Tibial artery (tissue), 4 donors: Measurements from ENCODE around the gene DPF3.

ENCODE experiments used
- DNase-seq, 2 donors: peaks; one replicate each; pipeline ENCODE4 v3.0.0-alpha.2; 2019
- H3K27ac ChIP-seq, 2 donors: fragments of 200-600 bp; sonication (generic) in 1 of 2; 1 replicate in 1 of 2; 2 replicates in 1 of 2; pipeline ENCODE4 v1.5.1; 2018 to 2019; ENCODE audit warnings: mild to moderate bottlenecking in 1 of 2
- H3K27me3 ChIP-seq, 2 donors: fragments of 200-600 bp; sonication (generic) in 1 of 2; one replicate each; pipeline versions ENCODE4 v1.5.1 to v1.6.0; 2016 to 2019
- H3K36me3 ChIP-seq, 3 donors: fragments of 200-600 bp; sonication (generic) in 2 of 3; one replicate each; pipeline ENCODE4 v1.5.1; 2016 to 2019; ENCODE audit warnings: mild to moderate bottlenecking in 2 of 3
- H3K4me1 ChIP-seq, 4 donors: fragments of 200-600 bp; sonication (generic) in 2 of 4; 1 replicate in 3 of 4; 2 replicates in 1 of 4; pipeline ENCODE4 v1.5.1; 2016 to 2019
- H3K4me3 ChIP-seq, 2 donors: fragments of 200-600 bp; sonication (generic) in 1 of 2; 1 replicate in 1 of 2; 2 replicates in 1 of 2; pipeline ENCODE4 v1.5.1; 2018 to 2019; ENCODE audit warnings: mild to moderate bottlenecking in 2 of 2
- H3K9me3 ChIP-seq, 3 donors: fragments of 200-600 bp; sonication (generic) in 1 of 3; one replicate each; pipeline ENCODE4 v1.5.1; 2016 to 2019
- intact Hi-C: fragments of 100-400 bp; cut with DNase I; formaldehyde crosslinking; loops from one replicate; pipeline ENCODE4 v1.15.0; 2023; ENCODE audit warnings: low total_unique reads
- TF ChIP-seq, protein P1 (sequence below), 2 experiments: fragments of 200-600 bp in 1 of 2; fragments of 450-650 bp in 1 of 2; IDR thresholded peaks; one replicate each; pipeline ENCODE4 v1.5.1; 2017 to 2019; ENCODE audit warnings: antibody characterized with exemption in 2 of 2, mild to moderate bottlenecking in 1 of 2, moderate library complexity in 1 of 2

The DPF3 gene

DNA sequence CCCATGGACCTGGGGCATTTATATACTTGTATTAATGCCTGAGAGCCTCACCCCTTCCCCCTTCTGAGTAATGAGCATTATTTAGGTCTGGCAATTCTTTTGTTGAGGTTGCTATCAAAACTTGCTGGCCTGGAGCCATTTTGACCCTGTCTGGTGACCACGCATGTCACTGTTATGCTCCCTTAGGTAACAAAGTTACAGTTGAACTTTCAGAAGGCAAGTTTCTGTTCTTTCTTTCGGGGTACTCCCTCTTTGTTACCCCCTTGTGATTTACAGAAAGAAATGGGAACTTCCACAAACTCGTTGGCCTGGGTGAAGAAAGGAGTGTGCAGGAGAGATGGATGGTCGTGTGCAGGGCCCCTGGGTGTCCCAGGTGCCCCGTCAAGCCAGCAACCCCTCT lies 305.4 kb downstream of the DPF3 start:
- Histone ChIP-seq H3K4me1 (no peaks in the 10 kb centered on the region), H3K9me3 (no peaks in the 10 kb centered on the region), H3K4me3 (no peak overlapping the region), H3K27ac (no peak overlapping the region), H3K27me3 (no peaks in the 10 kb centered on the region), H3K36me3 (no peaks in the 10 kb centered on the region)
- DNase-seq: no peak
- TF ChIP-seq, protein P1, sequence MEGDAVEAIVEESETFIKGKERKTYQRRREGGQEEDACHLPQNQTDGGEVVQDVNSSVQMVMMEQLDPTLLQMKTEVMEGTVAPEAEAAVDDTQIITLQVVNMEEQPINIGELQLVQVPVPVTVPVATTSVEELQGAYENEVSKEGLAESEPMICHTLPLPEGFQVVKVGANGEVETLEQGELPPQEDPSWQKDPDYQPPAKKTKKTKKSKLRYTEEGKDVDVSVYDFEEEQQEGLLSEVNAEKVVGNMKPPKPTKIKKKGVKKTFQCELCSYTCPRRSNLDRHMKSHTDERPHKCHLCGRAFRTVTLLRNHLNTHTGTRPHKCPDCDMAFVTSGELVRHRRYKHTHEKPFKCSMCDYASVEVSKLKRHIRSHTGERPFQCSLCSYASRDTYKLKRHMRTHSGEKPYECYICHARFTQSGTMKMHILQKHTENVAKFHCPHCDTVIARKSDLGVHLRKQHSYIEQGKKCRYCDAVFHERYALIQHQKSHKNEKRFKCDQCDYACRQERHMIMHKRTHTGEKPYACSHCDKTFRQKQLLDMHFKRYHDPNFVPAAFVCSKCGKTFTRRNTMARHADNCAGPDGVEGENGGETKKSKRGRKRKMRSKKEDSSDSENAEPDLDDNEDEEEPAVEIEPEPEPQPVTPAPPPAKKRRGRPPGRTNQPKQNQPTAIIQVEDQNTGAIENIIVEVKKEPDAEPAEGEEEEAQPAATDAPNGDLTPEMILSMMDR (IDR thresholded peaks at IDR 0.05): no peak
- intact Hi-C loops: no loop called here

DNA sequence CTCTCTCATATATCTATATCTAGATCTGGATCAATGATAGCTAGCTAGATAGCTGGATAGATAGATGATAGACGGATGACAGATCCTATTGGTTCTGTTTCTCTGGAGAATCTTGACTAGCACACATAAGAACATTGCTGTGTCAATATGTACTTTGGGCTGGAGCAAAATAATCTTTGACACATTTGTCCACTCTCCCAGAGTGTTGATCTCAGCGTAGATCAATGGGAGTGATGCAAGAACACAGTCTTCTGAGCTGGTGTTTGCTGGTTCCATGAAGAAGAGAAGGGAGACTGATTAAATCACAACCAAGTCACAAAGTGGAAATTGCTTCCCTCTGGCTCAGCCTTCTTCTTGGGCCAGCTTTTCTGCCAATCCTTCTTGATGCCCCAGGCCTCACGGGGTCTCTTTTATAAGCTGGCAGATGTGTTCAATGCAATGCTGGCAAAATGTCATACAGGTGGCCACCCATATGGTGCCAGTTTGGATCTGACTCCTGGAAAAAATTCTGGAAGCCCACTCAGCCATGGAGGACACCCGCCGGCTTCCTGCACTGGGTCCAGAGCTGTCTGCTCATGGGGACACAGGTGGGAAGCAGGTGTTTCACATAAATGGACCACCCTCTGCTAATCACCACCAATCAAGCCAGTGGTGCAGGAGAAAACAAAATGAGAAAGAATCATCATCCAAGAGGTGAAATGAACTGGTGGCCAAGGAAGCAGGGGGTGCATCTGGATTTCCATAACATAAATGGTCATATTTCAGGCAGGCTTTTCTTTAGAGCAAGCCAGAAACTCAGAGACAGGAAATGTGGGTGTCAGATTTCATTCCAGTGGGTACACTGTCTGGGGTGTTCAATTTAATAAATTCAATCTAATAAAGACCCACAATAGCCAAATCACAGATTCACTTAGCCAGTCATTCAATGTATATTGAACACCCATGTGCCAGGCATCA lies 310.3 kb downstream of the DPF3 start:
- Histone ChIP-seq H3K27me3 (no peaks in the 10 kb centered on the region), H3K4me1 (no peaks in the 10 kb centered on the region), H3K36me3 (peaks cover 0 to 4% (median 0%) of the 10 kb centered on the region in 3 donors), H3K9me3 (no peaks in the 10 kb centered on the region), H3K4me3 (no peak overlapping the region), H3K27ac (no peak overlapping the region)
- intact Hi-C loops: no loop called here
- DNase-seq: no peak
- TF ChIP-seq, protein P1 (IDR thresholded peaks at IDR 0.05): no peak

DNA sequence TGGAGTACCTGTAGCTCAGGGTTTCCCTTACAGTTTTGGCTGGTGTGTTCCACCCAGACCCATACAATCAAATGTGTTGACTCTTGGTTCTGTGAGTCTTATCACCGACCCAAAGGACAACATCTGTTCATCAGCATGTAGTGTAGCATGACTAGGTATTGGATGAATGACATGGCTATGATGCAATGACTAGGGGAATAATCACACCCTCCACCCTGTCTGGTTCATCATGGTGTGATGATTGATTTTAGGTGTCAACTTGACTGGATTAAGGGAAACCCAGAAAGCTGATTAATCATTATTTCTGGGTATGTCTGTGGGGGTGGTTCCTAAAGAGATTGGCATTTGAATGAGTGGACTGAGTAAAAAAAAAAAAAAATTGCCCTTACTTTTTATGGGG lies 311.3 kb downstream of the DPF3 start:
- TF ChIP-seq, protein P1 (IDR thresholded peaks at IDR 0.05): no peak
- H3K27me3 ChIP-seq: no peaks in the 10 kb centered on the region
- no peaks in the 10 kb centered on the region for H3K9me3 ChIP-seq
- intact Hi-C loops: no loop called here
- H3K36me3 ChIP-seq: peaks cover 0 to 4% (median 0%) of the 10 kb centered on the region in 3 donors
- no peaks in the 10 kb centered on the region for H3K4me1 ChIP-seq
- H3K27ac ChIP-seq: no peak overlapping the region
- no peak for DNase-seq
- H3K4me3 ChIP-seq: no peak overlapping the region

DNA sequence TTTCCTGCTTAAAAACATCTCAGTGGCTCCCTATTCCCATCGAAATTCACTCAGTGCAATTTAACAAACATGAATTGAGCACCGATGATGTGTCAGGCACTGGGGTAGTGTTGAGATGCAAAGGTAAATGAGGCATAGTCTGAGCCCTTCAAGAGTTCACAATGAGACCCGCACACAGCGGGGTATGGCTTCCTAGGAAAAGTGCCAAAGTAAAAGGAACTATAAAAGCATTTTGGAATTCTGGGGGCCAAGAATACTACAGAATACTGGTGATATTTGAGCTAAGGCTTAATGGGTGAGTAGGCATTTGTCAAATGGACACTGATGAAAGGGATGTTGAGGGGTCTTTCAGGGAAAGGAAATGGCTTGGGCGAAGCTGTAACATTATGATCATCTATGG lies 315.4 kb downstream of the DPF3 start:
- intact Hi-C loops: no loop called here
- H3K4me3 ChIP-seq: no peak overlapping the region
- no peaks in the 10 kb centered on the region for H3K27me3 ChIP-seq

DNA sequence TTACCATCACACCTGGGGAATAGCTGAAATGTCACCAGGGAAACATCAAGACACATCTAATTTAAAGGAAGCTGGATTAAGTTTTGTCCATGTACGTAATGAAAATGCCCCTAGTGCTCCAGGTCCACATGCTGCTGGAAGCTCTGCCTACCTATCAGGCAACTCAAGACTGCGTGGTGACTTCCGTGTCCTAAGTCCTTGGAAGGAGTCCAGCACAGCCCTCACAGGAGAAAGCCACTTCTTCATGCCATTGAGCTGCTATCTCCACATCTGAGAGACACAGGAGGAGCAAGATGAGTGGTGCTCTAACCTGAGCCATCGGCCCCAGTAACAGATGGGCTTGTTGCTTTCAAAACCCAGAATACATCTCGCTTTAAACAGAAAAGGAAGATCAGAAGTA lies 316.4 kb downstream of the DPF3 start:
- Histone ChIP-seq H3K9me3 (no peaks in the 10 kb centered on the region), H3K4me1 (peaks cover 0 to 9% (median 3%) of the 10 kb centered on the region in 4 donors), H3K27ac (no peak overlapping the region), H3K27me3 (no peaks in the 10 kb centered on the region), H3K36me3 (peaks cover 0 to 4% (median 0%) of the 10 kb centered on the region in 3 donors), H3K4me3 (no peak overlapping the region)
- DNase-seq: no peak
- TF ChIP-seq, protein P1 (IDR thresholded peaks at IDR 0.05): no peak
- intact Hi-C loops: no loop called here

More for the DNA sequence above, 315.4 kb downstream of the DPF3 start:
- peaks cover 0 to 9% (median 3%) of the 10 kb centered on the region in 4 donors for H3K4me1 ChIP-seq
- TF ChIP-seq, protein P1 (IDR thresholded peaks at IDR 0.05): no peak
- no peaks in the 10 kb centered on the region for H3K9me3 ChIP-seq
- no peak for DNase-seq
- peaks cover 0 to 4% (median 0%) of the 10 kb centered on the region in 3 donors for H3K36me3 ChIP-seq
- H3K27ac ChIP-seq: no peak overlapping the region
